IMR-90 (cell line): ENCODE results near the gene TEX28. TPM values are rescaled to one million over a fixed set of nuclear protein-coding genes. Genes with fewer than 3 reads are reported as not detected.

Experiments
- polyA plus RNA-seq, 3 experiments: library from polyadenylated mRNA; depleted of rRNA; stranded (reverse); fragments of >200 nt; gene quantifications; 2 replicates each; pipeline ENCODE4 v1.2.3, GENCODE V29; 2012; ENCODE audit warnings: low replicate concordance in 1 of 3
- total RNA-seq: library from RNA; depleted of rRNA; stranded (reverse); fragments of >200 nt; gene quantifications from 2 replicates; pipeline ENCODE4 v1.2.3, GENCODE V29; 2012
- TF ChIP-seq, protein P1 (sequence below): conservative IDR thresholded peaks from 2 replicates; pipeline ENCODE4 v1.5.1; 2012; ENCODE audit warnings: mild to moderate bottlenecking, low read depth, low read length, improper control_type of control experiment

The TEX28 gene
- total and polyA plus RNA-seq, 2 of the 4 experiments (the other 2 are of a cell fraction): not detected

DNA sequence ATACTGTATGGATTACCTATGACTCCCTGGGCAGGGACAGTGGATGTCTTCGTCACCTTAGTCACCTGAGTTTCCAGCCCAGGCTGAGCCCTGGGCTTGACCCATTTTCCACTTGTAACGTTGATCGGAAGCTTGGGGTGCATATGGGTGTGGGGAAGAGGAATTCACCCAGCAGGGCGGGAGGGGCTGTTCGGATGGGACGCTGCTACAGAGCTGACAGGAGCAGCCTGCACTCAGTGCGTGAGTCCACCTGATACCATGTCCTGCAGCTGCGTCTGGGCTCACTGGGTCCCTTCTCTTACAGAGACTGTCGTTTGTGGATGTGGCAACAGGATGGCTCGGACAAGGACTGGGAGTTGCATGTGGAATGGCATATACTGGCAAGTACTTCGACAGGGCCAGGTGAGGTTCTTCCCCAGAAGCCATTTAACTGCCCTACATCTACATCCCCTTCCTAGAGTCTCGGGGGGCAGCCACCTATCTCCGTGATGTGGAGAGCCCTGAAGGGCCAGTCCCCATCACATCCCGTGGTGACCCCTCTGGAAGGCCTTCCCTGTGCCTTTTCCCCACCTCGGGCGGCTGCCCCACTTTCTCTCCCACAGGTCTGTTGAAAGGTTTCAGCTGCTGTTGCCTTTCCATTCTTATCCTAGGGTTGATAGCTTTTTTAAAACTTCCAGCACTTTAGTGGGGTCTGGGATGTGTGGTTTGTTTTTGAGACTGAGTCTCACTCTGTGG is 14.3 kb upstream of the TEX28 start (continued):
- TF ChIP-seq, protein P1, sequence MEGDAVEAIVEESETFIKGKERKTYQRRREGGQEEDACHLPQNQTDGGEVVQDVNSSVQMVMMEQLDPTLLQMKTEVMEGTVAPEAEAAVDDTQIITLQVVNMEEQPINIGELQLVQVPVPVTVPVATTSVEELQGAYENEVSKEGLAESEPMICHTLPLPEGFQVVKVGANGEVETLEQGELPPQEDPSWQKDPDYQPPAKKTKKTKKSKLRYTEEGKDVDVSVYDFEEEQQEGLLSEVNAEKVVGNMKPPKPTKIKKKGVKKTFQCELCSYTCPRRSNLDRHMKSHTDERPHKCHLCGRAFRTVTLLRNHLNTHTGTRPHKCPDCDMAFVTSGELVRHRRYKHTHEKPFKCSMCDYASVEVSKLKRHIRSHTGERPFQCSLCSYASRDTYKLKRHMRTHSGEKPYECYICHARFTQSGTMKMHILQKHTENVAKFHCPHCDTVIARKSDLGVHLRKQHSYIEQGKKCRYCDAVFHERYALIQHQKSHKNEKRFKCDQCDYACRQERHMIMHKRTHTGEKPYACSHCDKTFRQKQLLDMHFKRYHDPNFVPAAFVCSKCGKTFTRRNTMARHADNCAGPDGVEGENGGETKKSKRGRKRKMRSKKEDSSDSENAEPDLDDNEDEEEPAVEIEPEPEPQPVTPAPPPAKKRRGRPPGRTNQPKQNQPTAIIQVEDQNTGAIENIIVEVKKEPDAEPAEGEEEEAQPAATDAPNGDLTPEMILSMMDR: no peak
